Hematopoietic multipotent progenitor cell treated with erythropoietin and hydrocortisone succinate and interleukin-3 and kit ligand, for 8 days (in vitro differentiated cells): ENCODE measurements around the gene C10orf90.
A peak's percentile ranks its signal among the peaks of the same experiment; 100 is the strongest.

Experiments
- DNase-seq: peaks from one replicate; pipeline ENCODE4 v3.0.0-alpha.2; 2015

The C10orf90 gene

DNA sequence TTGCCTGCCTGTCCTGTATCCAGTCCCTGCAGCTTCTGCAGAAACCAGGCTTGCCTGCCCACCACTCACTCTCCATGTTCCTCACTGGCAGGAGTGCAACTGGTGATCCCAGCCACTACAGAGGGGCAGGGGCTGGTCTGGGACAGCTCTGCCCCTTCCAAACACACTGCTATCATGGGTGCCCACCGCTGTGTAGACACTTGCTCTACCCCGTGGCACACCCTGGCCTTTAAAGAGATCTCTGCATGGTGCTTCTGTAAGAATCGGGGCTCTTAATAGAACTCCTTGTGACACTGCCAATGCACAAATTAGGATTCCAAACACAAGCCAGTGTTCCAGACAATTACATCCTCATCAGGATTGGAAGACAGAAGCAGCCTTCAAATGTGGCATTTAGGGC is 41.7 kb downstream of the C10orf90 start:
- no peak for DNase-seq

DNA sequence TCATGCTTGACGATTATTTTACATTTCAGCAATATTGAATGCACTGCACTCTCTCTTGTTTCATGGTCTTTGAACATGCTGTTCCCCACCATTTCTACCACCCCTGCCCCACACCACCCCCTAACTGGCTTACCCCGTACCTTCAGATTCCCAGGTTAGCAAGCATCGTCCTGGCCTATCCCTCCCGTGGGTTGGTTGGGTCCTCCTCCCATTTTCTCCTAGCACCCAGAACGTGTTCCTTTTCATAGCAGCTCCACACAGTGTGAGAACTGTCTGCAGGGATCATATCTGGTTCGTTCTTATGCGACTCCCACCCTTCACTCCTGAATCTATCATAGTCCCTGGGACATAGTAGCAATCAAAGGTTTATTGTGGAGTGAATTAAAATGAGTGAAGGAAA is 48.6 kb downstream of the C10orf90 start:
- DNase-seq: no peak

DNA sequence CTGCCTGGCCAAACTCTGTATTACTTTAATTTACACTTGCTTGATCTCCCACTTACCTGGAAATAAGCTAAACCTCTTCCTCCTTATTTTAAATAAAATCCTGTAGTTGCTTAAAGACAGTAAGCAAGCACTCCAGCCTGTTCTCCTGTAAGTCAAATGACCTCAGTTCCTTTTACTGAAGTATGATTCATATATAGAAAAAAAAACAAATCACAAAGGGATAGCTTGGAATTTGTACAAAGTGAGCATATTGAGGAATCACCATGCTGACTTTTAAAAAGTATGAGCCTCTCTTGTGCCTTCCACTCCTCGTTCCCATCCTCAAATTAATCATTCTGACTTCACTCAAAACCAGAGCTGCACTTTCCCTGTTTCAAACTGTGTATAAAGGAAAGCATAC is 52.0 kb downstream of the C10orf90 start:
- no peak for DNase-seq

DNA sequence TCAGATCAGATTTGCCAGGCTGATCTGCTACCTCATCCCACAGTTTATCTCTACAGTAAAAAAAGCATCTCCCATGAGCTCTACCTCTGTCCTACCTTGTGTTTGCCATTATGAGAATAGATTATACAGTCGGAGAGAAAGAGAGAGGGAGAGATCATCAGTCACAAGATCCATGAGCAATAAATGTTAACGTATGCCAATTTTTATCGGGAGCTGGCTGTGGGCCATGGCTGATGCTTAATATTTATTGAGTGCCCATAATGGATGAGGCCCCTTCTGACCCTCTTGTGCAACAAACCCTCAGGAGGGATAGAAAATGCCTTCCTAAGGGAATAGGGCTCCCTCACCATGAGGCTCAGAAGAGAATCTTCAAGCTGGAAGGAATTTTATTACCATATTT is 52.8 kb downstream of the C10orf90 start:
- no peak for DNase-seq

DNA sequence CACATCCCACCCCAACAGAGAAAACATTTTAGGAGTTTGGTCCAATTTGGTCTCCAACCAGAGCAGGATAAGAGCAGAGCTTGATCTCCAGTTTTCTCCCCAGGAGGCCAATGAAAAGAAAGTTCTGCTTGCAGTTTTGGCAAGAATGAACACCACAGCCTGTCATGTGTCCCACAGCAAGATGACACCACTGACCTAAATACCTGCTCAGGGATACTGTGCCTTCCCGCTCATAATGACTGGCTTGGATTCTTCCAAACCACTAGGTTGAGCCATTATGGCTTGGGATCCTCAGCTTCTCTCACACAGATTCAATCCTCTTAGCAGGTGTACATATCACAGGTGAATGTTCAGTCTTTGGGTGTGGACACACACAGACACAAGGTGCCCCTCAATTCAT is 53.3 kb downstream of the C10orf90 start:
- DNase-seq: no peak

DNA sequence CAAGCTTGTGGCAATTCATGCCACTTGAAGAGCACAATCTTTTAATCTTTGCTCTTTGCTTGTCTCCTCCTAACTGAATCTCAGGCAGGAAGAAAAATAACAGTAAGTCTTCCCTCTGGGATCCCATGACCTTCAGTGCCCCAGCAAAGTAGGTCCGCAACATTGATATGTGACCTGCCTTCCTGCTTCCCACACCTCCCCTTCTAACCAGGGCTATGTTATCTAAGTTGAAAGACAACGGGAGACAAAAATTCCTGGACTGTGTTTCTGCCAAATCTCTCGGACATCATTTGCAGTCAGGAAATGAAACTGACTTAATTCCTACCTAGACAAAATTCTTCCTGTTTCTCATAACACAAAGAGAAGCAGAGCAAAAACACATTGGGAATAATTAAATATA is 53.8 kb downstream of the C10orf90 start:
- no peak for DNase-seq

DNA sequence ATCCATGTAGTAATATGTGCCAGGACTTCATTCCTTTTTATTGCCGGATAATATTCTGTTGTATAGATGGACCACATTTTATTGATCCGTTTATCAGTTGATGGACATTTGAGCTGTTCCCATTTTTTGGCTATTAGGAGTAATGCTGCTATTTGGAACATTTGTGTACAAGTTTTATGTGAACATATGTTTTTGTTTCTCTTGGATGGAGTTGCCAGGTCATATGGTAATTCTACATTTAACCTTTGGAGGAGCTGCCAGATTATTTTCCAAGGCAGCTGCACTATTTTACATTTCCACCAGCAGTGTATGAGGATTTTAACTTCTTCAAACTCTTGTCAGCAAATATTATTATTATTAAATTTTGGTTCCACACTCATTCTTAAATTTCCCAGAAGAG is 59.2 kb downstream of the C10orf90 start:
- no peak for DNase-seq

DNA sequence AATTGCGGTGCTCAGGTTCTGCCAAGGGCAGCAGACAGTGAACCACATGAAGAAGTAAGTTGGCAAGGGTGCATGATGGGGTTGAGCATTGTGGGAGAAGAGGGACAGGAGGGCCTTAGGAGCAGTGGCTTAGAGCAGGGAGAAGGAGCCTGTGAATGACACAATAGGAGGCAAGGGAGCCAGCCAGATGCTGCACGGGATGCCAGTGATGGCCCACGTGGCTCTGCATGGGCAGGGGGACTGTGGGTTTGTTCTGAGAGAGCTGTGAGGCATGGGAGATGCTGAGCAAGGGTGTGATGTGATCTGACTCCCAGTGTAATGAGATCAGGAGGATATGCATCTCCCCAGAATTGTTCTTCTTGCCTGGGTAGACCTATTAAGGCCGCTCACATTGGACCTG is 60.9 kb downstream of the C10orf90 start:
- no peak for DNase-seq

DNA sequence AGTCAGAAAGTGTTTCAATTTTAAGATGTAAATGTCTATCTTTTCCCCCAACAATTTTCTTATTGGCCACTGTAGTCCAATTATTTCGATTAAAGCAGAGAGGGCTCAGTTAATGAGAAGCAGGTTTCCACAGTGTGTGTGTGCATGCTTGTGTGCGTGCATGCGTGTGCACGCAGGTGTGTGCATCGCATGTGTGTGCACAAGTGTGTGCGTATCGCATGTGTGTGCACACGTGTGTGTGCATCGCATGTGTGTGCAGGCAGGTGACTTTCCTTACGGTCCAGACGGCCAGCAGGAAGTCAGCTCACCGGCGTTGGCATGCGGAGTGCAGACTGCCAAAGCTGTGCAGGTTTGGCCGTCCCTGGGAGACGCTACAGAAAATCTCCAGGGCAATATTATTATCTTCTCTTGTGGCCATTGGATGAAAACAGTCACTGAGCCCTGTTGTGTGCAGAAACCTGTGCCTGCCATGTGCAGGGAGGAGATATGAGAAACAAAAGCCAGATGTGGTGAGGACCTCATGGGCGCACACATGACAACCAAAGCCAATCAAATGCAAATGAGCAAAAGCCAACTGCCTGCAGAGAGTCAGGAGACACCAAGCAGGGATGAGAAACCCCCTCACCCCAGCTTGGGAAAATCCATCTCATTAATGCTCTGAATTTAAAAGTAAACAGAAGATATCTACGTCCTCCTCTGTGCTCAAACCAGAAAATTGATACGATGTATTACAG is 70.4 kb downstream of the C10orf90 start:
- DNase-seq: no peak

DNA sequence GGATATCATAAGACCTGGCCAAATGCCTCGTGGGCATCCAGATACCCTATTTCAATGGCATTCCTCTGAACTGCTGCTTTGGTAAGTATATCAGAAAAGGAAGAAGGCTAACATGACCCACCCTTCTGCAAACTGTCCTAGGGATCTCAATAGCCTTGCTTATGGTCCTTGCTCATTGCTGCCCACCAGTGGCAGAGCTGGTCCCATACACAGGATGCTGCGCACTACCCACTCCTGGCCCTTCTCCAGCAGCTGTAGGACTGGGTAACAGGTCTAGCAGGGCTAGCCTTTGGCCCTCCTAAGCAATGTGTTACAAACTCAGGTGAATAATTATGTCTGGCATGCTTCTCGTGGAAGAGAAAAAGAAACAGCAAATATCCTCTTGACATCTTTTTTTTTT is 72.5 kb downstream of the C10orf90 start:
- DNase-seq: peak; percentile 49

DNA sequence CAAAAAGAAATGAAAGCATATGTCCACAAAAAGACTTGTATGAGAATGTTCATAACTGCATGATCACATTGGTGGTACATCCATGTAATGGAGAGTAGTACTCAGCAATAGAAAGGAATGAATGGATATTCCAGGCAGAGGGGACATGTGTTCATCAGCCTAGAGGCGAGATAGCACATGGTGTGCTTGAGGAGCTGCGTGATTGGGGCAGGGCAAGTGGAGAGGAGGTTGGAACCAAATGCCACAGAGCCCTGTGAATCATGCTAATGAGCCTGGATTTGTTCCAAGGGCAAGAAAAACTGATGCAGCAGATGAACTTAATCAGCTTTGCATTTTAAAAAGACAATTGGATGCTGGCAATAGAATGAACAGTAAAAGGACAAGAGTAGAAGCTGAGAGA is 73.3 kb downstream of the C10orf90 start:
- DNase-seq: no peak

DNA sequence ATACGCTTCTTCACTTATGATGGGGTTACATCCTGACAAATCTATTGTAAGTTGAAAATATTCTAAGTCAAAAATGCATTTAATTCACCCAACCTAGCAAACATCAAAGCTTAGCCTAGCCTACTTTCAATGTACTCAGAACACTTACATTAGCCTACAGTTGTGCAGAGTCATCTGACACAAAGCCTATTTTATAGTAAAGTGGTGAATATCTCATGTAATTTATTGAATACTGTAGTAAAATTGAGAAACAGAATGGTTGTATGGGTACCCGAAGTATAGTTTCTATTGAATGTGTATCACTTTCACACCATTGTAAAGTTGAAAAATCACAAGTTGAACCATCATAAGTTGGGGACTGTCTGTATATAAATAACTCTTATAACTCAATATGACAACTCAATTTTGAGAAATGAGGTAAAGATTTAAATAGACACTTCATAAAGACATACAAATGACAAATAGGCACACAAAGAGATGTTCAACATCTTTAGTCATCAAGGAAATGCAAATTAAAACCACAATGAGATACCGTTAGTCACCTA is 73.9 kb downstream of the C10orf90 start:
- DNase-seq: no peak

DNA sequence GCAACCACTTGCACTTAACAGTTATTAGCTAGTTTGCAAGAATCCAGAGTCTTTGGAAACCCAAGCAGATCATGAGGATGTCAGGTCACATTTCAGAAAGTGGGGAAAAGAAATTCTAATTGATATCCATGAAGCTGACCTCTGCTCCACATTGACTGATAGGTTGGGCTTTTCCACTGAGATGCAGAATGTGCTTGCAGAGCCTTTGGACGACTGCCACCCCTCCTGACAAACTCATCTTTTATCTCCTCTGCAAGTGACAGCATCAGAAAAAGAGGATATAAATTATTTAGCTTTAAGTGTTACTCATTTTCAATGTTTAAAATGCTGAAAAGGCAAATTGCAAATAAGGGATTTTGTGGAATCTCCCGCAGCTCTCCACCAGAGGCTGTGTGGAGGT is 75.3 kb downstream of the C10orf90 start:
- DNase-seq: no peak

DNA sequence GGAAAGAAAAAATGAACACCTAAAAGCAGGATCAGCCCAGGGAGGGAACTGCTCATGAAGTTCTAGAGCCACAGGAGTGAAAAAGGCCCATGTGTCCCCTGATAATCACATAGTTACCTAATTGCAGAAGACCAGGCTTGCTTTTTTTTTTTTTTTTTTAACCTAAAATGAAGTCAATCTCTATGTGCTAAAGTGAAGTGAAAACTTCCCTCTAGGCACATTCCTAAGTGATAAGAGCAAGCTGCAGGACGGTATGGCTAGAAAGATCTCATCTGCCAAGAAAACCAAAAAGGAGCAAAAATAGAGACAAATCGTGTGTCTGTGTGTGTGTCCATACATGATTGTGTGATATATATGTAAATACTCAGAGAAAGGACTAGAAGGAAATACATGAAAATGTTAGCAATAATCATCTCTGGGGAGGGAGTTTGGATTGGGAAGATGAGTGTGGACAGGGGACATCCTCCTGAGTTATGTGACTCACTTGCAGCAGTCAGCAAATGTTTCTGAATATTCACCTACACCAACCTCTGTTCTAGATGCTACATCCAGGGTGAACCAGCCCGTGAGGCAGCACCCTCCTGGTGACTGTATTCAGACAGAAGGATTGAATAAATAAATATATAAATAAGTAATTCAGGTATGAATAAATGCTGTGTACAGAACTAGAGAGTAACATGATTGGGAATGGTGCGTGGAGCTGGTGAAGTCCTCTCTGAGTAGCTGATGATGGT is 76.4 kb downstream of the C10orf90 start:
- no peak for DNase-seq

DNA sequence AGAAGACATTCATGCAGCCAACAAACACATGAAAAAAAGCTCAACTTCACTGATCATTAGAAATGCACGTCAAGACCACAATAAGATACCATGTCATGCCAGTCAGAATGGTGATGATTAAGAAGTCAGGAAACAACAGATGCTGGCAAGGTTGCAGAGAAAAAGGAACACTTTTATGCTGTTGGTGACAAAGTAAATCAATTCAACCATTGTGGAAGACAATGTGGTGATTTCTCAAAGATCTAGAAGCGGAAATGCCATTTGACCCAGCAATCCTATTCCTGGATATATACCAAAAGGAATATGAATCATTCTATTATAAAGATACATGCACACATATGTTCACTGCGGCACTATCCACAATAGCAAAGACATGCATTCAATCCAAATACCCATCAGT is 77.6 kb downstream of the C10orf90 start:
- DNase-seq: no peak

DNA sequence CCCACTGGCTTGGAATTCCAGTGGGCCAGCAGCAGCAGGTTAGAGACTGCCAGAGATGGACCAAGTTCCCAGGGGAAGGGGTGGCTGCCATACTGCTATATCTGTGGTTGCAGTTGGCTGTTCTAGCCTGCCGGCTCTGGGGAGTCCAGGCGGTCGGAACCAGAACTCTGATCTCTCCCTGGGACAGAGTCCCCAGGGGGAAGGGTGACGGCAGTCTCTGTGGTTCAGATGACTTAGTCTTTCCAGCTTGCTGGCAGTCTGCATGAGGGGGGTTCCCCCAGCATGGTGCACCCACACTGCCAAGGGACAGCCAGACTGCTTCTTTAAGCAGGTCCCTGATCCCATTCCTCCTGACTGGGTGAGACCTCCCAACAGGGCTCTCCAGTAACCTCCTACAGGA is 82.5 kb downstream of the C10orf90 start:
- DNase-seq: no peak

DNA sequence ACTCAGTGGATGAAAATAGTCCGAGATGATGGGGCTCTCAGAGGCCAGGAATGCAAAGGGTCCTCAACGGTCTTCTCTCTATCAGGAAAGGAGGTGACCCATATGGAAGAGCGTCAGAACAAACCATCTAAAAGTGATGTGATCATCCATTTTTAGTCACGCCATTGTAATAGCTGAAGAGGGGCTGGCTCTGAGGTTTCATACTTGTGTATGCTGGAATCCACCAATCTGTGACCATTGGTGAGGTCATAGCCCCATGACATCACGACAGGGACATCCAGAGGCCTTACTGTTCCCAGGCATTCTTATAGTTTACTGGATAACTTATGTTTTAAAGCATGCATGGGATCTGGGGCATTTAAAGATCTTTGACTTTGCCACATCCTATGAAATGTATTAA is 83.6 kb downstream of the C10orf90 start:
- no peak for DNase-seq

DNA sequence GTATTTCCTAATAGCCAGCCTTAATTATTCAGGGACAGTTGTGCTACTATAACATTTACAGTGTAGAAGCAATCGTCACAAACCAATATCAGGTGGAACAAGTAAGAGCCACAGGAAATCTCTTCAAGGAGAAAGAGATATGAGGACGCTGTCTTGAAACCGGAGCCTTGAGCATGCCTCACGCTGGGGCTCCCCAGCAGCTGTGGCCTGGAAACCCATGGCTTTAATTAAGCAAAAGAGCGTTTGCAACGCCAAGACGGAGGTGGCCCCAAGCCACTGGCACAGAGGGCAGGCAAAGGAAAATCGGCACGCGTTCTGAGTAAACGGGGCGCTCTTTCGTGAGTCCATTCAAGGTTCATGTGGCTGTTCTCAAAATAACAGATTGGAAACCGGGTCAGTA is 84.4 kb downstream of the C10orf90 start:
- no peak for DNase-seq

DNA sequence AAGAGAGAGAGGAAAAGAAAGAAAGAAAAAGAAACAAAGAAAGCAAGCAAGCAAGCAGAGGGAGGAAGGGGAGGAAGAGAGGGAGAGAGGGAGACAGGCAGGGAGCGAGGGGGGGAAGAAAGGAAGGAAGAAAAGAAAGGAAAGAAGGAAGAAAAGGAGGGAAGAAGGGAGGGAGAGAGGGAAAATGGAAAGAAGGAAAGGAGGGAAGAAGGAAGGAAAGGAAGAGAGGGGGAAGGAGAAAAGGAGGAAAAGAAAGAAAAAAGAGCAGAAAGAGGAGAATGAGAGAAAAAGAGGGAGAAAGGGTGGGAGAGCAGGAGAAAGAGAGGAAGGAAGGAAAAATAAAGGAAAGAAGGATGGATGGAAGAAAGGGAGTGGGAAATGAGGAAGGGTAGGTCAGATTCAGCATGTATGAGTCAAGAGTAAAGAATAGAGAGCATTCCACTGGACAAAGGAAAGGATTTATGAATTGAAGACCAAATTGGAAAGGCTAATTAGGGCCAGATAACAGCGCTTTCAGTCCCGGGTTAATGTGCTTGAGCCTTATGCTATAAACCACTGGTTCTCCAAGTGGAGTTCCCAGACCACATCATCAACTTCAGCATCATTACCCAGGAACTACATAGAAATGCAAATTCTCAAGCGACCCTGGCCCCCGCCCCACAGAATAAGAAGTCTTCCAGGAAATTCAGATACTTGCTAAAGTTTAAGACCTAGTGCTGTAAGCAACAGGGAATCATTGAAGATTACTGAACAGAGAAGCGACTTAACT is 85.1 kb downstream of the C10orf90 start:
- DNase-seq: no peak

DNA sequence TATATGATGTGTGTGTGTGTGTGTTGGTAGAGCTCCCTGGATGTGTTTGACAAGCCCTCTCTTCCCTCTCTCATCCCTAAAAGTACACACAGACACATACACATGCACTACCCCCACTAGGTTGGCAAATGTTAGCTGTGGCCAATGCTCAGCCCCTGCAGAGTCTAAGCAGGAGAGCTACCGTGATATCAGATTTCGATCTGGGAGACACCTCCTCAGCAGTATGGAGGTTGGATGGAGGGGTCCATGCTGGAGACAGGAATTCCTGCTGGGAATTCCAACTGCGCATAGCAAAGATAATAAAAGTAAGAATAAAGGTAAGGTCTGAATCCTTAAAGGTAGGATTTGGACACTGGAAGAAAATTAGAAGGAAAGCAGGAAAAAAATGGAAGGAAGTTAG is 85.7 kb downstream of the C10orf90 start:
- no peak for DNase-seq

DNA sequence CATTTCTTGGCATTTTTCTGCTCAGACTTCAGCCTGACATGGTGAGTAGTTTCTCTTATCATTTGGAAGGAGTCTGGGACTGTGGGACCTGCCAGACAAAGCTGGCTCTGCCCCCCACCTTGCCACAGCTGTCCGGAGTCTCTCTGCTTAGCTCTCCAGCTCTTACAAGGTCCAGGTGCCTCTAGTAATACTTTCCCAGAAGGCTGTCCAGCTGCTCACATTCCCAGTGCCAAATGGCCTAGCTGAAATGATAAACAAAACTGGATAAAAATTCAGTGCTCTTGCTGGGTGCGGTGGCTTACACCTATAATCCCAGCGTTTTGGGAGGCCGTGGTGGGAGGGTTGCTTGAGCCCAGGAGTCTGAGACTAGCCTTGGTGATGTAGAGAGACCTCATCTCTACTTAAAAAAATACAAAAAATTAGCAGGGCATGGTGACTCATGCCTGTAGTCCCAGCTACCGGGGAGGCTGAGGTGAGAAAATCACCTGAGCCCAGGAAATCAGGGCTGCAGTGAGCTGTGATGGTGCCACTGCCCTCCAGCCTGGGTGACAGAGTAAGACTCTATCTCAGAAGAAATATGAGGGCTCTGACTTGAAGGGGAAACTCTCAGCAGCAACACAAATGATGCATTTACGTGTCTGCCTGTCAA is 86.8 kb downstream of the C10orf90 start:
- DNase-seq: no peak

DNA sequence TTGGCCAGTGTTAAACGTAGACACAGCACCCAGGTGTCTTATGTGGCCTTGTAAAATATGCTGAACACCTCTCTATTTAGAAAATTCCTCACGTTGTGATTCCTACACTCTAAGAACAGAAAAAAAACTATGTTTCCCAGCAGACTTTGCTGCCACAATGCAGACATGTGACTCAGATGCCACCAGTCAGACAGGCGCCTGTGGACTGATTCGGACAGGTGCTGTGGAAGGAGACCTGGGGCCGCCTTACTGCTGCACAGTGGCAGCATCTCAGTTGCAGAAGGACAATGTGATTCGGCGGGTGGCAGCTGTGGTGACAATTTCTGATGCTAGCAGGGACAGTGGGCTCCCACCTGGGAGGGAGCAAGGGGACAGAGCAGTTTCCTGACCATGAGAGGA is 88.8 kb downstream of the C10orf90 start:
- DNase-seq: no peak
